Cerebellar cortex (tissue), 1 donor: Measurements from ENCODE around the gene MTCL3.

Experiments used
- DNase-seq: peaks from one replicate; pipeline ENCODE4 v3.0.0-alpha.2; 2015; ENCODE audit warnings: low spot score

MTCL3 gene

DNA sequence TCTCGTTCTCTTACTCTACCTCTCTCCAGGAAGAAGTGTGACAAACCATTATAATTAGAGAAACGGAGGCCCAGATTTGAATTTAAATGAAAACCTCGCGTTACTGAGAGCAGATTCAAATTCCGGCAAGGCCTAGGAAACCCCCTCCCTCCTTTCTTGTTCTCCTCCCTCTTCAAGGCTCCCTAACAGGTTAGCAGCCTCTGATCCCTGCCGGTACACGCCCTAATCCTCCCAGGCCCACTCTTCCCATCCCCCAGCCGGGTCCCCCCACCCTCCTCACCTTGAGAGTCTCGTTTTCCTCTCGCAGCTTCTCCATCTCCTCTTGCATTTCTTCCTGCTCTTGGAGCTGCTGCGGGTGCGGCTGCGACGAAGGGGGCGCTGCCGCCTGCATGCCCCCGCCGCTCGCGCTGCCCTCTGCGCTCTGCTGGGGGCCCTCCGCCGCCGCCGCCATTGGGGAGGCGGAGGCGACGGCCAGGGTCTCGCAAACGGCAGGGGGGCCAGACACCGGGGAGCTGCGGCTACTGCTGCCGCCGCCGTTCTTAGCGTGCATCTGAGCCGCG is 3.8 kb downstream of the MTCL3 start:
- peak; percentile 50 for DNase-seq

DNA sequence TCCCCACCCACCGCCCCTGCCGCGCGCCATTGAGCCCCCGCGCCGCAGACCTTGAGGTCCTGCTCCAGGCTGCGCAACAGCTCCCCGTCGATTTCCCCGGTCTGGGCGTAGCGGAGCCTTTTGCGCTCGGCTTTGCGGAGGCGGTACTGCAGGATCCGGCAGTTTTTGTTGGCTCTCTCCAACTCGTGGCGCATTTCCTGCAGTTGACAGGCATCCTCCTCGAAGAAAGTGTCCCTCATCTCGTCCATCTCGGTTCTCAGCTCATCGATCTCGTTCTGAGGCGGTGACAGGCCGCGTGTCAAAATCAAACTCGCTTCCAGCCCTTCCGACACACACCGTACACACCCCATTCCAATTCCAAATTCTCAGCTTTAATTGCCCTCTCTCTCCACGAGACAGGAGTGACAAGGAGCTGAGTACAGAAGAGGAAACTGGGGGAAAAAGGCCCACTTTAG is 4.3 kb downstream of the MTCL3 start:
- peak; percentile 75 for DNase-seq

DNA sequence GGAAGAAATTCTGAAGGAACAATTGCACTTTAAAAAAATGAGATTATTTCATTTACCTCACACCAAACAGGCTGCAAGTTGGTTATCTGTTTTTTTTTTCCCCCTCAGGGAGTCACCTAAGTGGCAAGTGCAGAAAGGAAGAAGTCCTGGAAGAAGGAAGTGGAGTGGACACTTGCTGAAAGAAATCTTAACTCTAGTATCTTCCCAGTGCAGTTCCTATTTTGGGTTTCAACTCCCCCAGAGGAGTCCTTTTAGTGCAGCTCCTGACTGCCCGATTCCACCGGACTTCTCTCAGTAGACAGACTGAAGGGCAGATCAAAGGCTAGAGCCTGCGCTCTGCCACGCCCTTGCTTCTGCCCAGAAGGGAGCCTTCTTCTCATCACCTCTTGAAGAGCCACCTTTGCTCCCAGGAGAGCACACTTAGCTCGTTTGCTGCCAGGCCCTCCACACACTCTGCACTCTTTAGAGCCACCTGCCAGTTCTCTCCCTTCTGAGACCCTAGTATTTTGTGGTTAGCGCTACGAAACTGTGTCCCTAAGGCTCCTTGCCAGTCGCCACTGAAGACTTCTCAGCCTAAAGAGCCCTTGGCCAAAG is 4.9 kb downstream of the MTCL3 start:
- DNase-seq = peak; percentile 39

DNA sequence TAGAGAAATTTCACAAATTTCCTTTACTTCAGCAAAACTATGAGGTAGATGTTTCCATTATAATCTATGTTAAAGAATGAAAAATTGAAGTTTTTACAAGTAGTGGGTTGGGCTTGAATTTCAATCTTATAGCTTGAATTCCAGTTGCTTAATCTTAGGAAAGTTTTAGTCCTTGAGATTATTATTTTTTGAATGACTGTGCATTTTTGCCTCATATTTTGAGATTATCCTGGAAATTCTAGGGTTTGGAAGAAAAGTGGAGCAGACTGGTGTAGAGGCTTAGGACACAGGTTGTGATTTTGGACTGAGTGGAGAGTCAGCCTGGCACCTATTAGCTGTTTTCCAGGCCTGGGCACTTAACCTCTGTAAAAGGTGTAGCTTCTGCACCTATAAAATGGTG is 5.7 kb downstream of the MTCL3 start:
- no peak for DNase-seq

DNA sequence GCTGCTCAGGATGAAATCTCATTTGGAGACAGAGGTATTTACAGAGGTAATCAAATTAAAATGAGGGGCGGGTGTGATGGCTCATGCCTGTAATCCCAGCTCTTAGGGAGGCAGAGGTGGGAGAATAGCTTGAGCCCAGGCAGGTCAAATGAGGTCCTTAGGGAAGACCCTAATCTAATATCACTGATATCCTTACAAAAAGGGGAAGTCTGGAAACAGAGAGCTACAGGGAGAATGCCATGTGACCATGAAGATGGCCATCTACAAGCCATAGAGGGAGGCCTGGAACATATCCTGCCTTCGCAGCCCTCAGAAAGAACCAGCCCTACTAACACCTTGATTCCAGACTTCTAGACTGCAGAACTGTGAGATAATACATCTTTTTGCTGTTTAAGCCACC is 8.3 kb downstream of the MTCL3 start:
- DNase-seq = no peak

DNA sequence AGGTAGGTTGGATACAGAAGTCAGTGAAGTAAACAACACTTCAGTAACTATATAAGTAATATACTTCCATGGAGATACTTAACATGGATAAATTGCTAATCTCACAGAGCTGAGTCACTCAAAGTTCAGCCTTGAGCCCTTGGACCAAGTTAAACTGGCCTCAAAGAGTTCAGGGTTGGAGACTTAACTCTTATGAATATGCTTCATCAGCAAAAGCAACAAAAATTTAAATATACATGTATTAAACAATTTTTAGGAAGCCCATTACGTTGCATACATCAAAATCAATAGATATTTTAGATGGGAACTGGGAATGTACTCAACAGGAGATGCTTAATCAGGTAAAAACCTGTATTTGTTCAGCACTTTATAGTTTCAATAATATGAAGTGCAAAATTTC is 12.2 kb downstream of the MTCL3 start:
- no peak for DNase-seq

DNA sequence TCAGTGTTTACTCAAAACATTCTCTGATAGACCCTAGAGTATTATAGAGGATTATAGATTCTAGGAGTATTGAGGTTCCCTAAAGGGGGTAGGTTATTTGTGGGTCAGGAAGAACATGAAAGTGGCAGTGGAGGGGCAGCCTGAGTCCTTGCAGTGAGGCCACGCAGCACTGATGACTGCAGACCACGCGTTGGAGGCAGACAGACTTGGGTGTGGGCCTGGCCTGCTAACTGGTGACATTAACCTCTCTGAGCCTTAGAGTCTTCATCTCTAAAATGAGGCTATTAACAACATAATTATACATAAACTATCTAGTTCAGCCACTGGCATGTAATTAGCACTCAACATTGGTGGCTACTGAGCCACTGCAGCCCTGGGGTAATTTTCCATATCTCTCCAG is 16.1 kb downstream of the MTCL3 start:
- no peak for DNase-seq

DNA sequence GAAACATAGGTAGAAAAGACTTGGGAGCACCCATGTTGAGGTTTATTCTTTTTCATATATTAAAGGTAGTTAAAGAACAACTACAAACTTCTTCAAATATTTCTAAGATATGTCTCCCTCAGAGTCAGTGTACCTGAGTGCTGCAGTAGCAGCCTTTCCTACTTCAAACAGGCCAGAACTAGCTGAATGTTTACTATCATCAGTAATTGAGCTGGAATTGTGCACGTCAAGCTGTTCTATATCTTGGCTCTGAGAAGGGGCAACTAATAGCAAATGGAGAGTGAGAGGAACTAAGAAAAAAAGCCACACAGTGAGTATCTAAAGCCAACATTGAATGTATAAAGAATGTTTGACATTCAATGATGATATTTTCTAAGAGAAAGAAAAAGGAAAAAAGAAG is 21.7 kb downstream of the MTCL3 start:
- no peak for DNase-seq

DNA sequence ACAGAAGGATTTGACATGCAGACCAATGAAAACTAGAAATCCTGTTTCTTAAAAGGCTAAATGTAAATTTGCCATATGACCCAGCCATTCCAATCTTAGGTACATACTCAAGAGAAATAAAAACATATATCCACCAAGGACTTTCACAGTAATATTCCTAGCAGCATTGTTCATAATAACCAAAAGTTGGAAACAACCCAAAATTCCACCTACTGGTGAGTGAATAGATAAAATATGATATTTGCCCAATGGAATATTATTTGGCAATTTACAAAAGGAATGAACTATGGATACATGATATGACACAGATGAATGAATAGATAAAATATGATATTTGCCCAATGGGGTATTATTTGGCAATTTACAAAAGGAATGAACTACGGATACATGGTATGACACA is 22.7 kb downstream of the MTCL3 start:
- DNase-seq = peak; percentile 31

DNA sequence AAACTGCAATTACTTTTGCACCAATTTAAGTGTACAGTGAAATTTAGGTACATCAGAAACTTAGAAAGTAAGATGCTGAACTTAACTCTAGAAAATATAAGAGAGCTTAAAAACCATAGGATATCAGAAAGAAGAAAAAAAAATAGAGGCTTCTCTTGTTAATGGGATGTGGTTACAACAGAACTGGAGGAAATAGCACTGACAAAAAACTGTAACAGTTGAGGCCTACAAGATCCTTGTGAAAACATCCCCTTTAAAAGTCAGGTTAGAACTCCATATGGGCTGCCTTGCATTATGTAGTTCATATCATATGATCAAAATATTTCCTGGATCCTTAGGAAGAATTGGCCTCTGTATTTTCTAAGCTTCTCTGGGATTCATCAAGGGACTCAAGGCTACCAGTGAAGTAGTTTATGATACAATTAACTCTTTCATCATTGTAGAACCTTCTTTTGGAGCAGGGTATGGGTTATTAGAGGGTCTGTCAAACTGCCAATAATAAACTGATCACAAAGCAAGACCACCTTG is 24.8 kb downstream of the MTCL3 start:
- DNase-seq = no peak

DNA sequence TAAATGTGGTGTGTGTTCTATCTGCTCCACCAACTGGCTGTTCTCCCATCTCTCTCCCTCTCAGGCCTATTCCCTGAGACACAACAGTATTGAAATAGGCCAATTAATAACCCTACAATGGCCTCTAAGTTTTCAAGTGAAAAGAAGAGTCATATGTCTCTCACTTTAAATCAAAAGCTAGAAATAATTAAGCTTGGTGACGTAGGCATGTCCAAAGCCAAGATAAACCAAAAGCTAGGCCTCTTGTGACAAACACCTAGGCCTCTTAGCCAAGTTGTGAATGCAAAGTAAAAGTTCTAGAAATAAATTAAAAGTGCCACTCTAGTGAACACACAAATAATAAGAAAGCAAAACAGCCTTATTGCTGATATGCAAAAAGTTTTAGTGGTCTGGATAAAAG is 29.9 kb downstream of the MTCL3 start:
- DNase-seq = no peak

DNA sequence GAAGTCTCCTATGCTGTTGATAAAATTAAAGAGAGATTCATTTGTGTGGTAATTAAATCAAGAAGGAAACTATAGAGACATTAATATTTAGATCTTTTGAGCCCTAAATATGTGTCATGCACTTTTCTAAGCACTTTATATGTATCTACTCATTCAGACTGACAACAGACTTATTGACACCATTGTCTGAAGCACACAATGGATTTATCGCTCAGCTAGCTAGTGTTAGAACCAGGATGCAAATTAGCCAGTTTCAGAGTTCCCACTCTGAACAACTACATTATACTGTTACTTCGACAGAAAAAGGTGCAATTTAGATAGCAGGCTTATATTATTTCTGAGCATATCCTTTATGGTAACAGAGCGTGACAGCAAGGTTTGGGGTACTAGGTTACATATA is 32.2 kb downstream of the MTCL3 start:
- DNase-seq = no peak

DNA sequence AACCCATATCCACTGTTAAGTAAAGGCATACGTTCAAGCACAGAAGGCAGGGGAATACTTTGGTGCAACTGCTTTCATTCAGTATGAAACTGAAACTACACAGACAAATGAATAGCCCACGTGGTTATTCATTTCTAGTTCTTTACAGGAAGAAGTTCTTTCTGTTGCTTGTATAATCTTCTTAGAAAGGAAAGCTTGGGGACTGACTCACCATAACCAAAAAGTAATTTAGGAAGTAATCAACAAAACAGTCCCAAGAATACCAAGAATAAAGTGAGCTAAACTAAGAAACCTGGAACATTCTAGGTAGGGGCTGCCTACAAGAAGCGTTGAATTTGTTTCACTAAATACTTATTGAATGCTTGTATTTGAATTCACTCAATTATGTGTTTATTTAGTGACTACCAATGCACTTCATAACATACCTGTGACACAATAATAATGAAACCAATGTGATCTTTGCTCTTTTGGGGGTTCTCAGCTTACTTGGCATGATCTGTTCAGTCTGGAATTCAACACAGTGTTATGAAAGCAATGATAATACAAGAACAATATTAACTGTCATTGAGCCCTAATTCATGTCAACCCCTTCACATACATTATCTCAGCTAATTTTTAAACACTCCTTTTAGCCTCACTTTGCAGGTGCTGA is 34.8 kb downstream of the MTCL3 start:
- DNase-seq = no peak

DNA sequence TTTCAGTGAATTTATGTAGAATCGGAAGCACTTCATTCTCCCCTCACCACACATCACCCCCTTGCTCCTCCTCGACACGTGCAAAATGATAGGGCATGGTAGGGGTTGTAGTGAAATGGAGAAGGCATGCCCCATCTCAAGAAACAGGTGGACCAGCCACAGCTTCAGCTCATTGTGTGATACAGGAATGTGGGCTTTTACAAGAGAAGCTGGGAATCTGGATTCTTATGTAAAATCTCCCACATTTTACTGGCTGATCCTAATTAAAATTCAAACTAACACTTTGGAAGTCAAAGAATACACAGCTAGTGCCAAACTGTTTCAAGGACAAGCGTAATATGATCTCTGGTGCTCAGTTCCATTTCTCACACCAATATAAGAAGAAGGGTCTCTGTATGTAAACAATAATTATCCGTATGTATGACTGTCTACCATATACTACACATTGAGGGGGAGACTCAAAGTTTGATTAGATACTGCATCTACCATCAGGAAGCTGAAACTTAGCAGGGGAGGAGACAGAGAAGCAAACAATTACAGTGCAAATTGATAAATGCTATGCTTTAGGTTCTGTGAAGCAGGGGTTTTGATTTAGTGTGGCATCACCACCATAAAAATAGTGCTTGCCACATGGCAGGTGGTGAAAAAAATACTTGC is 35.6 kb downstream of the MTCL3 start:
- DNase-seq = no peak

DNA sequence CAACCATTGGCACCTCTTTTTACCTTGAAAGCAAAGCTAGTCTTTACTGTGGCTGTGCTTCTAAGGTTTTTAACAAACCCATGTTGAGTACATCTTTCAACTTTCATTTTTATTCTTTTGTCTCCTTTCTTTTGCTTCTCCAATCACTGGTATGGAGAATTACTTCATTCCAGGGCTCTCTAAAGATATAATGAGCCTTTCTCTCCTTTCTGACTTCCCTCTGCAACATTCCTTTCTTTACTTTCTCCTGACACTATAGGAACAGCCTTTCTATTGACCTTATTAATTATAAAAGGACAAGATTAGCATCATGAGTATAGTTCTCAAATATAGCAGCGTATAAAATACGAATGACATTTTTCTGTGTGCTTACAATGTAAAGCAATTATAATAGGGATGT is 36.8 kb downstream of the MTCL3 start:
- DNase-seq = no peak

DNA sequence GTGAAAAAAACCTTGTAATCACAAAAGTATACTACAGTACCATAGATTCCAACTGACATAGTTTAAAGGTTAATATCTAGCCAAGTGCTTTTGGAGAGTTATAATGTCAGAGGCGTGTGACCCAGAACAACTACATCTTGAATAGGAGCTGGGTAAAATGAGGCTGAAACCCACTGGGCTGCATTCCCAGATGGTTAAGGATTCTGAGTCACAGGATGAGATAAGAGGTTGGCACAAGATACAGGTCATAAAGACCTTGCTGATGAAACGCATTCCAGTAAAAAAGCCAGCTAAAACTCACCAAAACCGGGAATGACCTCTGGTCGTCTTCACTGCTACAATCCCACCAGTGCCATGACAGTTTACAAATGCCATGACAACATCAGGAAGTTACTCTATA is 37.5 kb downstream of the MTCL3 start:
- DNase-seq = no peak

DNA sequence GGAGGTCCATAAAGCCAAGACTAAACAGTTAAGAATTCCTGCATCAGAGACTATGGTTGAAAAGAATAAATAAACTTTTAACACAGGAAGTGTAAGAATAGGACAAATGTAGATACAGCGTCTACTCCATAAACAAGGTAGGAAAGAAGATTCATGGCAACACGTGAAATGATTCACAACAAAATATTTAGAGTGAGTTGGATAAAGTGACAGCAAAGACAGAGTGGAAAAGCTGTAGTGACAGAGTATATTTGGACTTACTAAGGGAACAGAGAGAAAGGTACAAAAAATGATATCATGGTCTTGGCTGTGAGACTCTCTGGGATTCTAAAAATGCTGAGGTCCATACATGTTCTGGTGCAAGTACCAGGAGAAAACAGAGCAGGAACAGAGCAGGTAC is 38.0 kb downstream of the MTCL3 start:
- DNase-seq = no peak

DNA sequence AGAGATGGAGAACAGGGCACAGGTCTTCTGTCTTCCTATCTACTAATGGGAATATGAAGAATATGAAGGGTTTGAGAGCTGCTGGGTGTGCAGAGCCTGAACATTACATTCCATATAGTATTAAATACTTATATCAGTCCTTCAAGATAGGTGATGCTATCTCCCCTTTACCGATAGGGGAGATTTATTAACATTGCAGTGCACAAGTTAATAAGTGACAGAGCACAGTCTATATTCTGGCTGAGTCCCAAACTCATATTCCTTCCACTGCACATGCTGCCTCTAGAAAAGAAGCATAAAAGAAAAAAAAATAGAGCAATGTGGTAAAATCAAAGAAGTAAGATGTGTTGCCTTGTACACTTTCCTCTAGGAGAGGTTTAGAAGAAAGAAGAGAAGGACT is 41.5 kb downstream of the MTCL3 start:
- DNase-seq = no peak

DNA sequence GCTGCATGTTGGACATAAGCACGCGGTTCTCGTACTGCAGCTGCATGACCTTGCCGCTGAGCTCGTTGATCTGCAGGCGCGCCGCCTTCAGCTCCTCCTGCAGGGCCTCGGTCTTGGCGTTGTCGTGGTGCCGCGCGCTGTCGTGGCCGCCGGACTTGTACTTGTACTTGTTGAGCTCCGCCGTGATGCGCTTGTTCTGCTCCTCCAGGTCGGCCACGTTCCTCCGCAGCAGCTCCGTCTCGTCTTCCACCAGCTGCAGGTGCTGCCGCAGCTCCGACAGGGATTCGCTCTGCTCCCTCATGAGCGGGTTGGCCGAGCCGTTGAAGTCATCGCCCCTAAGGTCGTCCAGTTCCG is 43.3 kb downstream of the MTCL3 start:
- DNase-seq = no peak

DNA sequence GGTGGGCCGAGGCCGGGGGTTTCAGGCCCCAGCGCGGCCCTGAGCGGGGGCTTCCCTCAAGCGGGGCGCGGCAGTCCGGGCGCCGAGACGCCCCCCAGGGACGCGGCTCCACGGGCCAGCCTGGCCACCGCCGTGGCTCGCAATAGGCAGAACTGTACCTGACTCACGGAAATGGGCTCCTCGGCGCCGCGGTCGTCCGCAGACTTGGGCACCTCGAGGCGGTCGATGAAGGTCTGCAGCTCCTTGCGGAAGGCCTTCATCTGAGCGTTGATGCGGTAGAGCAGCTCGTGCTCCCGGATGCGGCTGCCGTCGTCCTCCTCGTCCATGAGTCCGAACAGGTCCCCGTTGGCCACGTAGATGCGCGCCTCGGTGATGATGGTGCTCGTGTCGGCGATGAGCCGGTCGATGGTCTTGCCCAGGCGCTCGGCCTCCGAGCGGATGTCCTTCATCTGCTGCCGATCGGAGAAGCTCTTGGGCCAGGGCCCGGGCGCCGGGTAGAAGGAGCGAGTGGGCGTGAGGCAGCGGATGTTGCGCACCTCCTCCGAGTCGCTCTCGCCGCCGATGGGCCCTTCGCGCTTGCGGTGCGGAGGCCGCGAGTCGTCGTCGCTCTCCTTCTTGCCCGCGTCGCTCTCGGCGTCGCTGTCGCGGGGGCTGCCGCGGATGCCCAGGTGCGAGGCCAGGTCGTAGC is 43.9 kb downstream of the MTCL3 start:
- no peak for DNase-seq

DNA sequence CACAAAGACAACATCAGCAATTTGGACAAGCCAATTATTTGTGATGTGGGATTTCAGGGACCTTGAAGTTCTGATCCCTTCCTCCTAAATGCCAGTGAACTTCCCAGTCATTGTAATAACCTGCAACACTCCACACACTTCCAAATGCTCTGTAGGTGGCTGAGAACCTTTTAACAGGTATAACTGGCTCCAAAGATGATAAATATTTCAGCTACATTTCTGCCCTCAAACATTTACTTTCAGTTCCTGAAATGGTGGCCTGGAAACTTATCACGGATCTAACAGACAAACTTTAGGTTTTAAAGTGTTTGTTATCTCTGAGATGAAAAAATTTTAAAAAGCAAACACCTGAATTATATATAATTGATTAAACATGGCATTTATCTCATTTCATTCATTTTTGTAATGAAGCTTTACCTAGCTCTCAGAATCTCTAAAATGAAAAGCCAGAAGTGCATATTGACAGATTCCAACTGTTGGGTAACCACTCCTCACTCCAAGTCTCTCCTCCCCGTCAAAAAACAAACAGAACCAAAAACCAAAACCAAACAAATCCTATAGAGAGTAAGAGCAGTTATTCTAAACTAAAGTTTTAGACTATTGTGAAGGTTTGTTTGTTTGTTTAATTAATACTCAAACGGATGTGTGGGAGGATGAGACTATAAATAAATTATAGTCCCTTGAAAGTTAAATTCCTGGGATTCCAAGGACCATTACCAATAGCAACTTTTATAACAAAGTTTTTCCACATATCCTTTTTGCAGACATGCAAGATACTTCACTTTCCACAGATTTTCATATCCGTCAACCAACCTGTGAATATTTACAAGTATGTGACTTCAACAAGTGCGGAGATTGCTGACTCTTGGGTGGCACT is 47.5 kb downstream of the MTCL3 start:
- no peak for DNase-seq

DNA sequence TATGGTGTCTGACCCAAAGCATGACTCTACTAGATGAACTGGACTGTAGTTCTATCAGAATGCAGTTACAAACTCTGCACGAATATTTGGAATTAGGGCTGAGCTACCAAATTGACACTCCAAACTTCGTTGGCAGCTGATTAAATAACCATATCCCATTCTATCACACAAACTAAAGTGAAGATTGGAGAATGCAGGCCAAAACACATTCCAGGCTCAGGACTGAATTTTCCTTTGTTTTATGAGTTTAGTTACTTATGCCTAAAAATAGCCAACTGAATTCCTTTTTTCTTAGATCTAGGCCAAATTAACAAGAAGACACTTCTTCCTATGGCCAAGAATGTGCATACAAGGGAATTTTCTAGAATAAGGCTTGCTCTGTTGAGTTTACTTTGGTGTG is 50.2 kb downstream of the MTCL3 start:
- no peak for DNase-seq
